ENCODE measurements around the gene TBX21.

DNA sequence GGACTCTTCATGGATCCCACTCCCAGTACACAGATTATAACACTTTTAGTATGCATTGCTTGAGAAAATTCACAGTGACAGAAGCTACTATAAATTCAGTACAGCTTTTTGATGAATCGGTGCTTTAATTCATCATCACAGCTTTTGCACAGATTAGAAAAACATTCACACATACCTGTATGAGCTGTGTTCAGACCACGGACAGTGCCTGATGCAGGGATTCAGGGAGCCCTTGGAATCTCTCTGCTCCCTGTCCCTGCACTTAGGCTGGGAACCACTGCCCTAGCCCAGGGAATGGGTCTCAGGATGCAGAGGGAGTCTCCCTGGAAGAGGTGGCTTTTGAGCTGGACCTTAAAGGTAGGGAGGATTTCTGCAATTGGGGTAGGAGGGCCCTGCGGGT lies 25.2 kb upstream of the TBX21 start:
- TF ChIP-seq, protein P1, sequence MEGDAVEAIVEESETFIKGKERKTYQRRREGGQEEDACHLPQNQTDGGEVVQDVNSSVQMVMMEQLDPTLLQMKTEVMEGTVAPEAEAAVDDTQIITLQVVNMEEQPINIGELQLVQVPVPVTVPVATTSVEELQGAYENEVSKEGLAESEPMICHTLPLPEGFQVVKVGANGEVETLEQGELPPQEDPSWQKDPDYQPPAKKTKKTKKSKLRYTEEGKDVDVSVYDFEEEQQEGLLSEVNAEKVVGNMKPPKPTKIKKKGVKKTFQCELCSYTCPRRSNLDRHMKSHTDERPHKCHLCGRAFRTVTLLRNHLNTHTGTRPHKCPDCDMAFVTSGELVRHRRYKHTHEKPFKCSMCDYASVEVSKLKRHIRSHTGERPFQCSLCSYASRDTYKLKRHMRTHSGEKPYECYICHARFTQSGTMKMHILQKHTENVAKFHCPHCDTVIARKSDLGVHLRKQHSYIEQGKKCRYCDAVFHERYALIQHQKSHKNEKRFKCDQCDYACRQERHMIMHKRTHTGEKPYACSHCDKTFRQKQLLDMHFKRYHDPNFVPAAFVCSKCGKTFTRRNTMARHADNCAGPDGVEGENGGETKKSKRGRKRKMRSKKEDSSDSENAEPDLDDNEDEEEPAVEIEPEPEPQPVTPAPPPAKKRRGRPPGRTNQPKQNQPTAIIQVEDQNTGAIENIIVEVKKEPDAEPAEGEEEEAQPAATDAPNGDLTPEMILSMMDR (IDR thresholded peaks at IDR 0.05), result no peak
- TF ChIP-seq POLR2A (IDR thresholded peaks at IDR 0.05), result no peak
